GM23338 (cell line): Measurements from ENCODE around the gene SORL1. TPM values are rescaled to one million over a fixed set of nuclear protein-coding genes. Genes with fewer than 3 reads are reported as not detected.
A peak's percentile ranks its signal among the peaks of the same experiment; 100 is the strongest.

Source experiments
- ATAC-seq: fragments of 200-7000 bp; cut with Tn5 transposase; 3 replicates; pipeline ENCODE4 v1.9.1; 2020
- DNase-seq: peaks from one replicate; pipeline ENCODE4 v3.0.0-alpha.2; 2015; ENCODE audit warnings: low spot score
- H2AFZ ChIP-seq: fragments of 200-600 bp; sonication (generic); 2 replicates; pipeline ENCODE4 v1.8.0; 2016; ENCODE audit warnings: antibody characterized with exemption, mild to moderate bottlenecking, moderate library complexity
- H3F3A ChIP-seq: fragments of 200-600 bp; sonication (generic); replicated peaks from 2 replicates; pipeline ENCODE4 v1.8.0; 2017; ENCODE audit warnings: antibody characterized with exemption, mixed run types, low read depth
- H3K27ac ChIP-seq: fragments of 200-600 bp; sonication (generic); 2 replicates; pipeline ENCODE4 v1.6.1; 2016; ENCODE audit warnings: low read depth
- H3K27me3 ChIP-seq: fragments of 200-600 bp; sonication (generic); 2 replicates; pipeline ENCODE4 v1.8.0; 2016; ENCODE audit warnings: mild to moderate bottlenecking, mixed run types, moderate library complexity; ENCODE audit not compliant: insufficient read depth
- H3K36me3 ChIP-seq: fragments of 200-600 bp; sonication (generic); 2 replicates; pipeline ENCODE4 v1.8.0; 2016; ENCODE audit warnings: mild to moderate bottlenecking; ENCODE audit not compliant: insufficient read depth
- H3K4me1 ChIP-seq: fragments of 200-600 bp; sonication (generic); 2 replicates; pipeline ENCODE4 v1.8.0; 2016; ENCODE audit warnings: mild to moderate bottlenecking, moderate library complexity; ENCODE audit not compliant: insufficient read depth
- H3K4me2 ChIP-seq: fragments of 200-600 bp; sonication (generic); 2 replicates; pipeline ENCODE4 v1.7.1; 2017; ENCODE audit warnings: mixed run types
- H3K4me3 ChIP-seq: fragments of 200-600 bp; sonication (generic); 2 replicates; pipeline ENCODE4 v1.6.1; 2016; ENCODE audit warnings: mixed run types
- H3K79me2 ChIP-seq: fragments of 200-600 bp; sonication (generic); replicated peaks from 2 replicates; pipeline ENCODE4 v1.8.0; 2017; ENCODE audit warnings: mild to moderate bottlenecking; ENCODE audit not compliant: insufficient read depth
- H3K9me2 ChIP-seq: fragments of 200-600 bp; sonication (generic); 2 replicates; pipeline ENCODE4 v1.8.0; 2017; ENCODE audit not compliant: insufficient read depth
- H4K20me1 ChIP-seq: fragments of 200-600 bp; sonication (generic); replicated peaks from 2 replicates; pipeline ENCODE4 v1.8.0; 2017; ENCODE audit warnings: mild to moderate bottlenecking; ENCODE audit not compliant: insufficient read depth
- H3K27ac Mint-ChIP-seq: 2 replicates; pipeline ENCODE4 v1.8.0; 2020; ENCODE audit warnings: inconsistent platforms, mild to moderate bottlenecking, moderate library complexity, mixed read lengths
- H3K27me3 Mint-ChIP-seq: 3 replicates; pipeline ENCODE4 v1.8.0; 2022; ENCODE audit warnings: low read depth, mild to moderate bottlenecking, moderate library complexity, mixed read lengths, inconsistent platforms; ENCODE audit not compliant: insufficient read depth, poor library complexity
- H3K36me3 Mint-ChIP-seq: 3 replicates; pipeline ENCODE4 v1.8.0; 2021; ENCODE audit warnings: low read depth, mild to moderate bottlenecking, inconsistent platforms, moderate library complexity, mixed read lengths
- H3K4me1 Mint-ChIP-seq: 3 replicates; pipeline ENCODE4 v1.8.0; 2020; ENCODE audit warnings: mild to moderate bottlenecking, inconsistent platforms, mixed read lengths
- H3K4me3 Mint-ChIP-seq: 3 replicates; pipeline ENCODE4 v1.8.0; 2021; ENCODE audit warnings: moderate library complexity, mild to moderate bottlenecking, inconsistent platforms, mixed read lengths
- H3K9me3 Mint-ChIP-seq: 3 replicates; pipeline ENCODE4 v1.8.0; 2020; ENCODE audit warnings: moderate library complexity, mild to moderate bottlenecking, inconsistent platforms, mixed read lengths
- CTCF ChIP-seq, 2 experiments: fragments of 200-600 bp in 1 of 2; sonication (generic) in 1 of 2; conservative IDR thresholded peaks; 2 replicates each; pipeline versions ENCODE4 v1.5.1 to v1.6.1; 2016 to 2017; ENCODE audit warnings: antibody characterized with exemption in 2 of 2, low read depth in 2 of 2, mild to moderate bottlenecking in 2 of 2, moderate library complexity in 1 of 2
- ETS1 ChIP-seq: IDR thresholded peaks from 2 replicates; pipeline ENCODE4 v1.6.1; 2016; ENCODE audit warnings: antibody characterized with exemption
- ZNF462 ChIP-seq: fragments of 250-450 bp; sonication (Bioruptor Pico); IDR thresholded peaks from 2 replicates; pipeline ENCODE4 v1.5.0; 2020; ENCODE audit warnings: mild to moderate bottlenecking, moderate library complexity
- polyA plus RNA-seq: library from polyadenylated mRNA; unstranded; fragments of >200 nt; fragmentation: Nextera tagmentation; extraction: Ambion mirVana; gene quantifications from 2 replicates; pipeline ENCODE4 v1.2.1, GENCODE V29; 2016
- total RNA-seq: library from RNA; depleted of rRNA; stranded (reverse); fragments of >200 nt; shearing (Covaris generic); gene quantifications from 2 replicates; pipeline ENCODE4 v1.2.3, GENCODE V29; 2014

SORL1 gene
- total and polyA plus RNA-seq, 2 experiments from 2014 or later, result 23.0 to 78.8 TPM

- TF ChIP-seq ZNF462 (no peak), ETS1 (no peak)
These were observed 83.1 kb downstream of the SORL1 start (continued) for GRCh38 chr11:121535129-121535796.

GRCh38 chr11:121536126-121536525, 84.0 kb downstream of the SORL1 start:
- Histone ChIP-seq H3K79me2 (no peaks in the 10 kb centered on the region), H3K36me3 (peaks cover 13% of the 10 kb centered on the region), H3K27ac (no peak overlapping the region), H2AFZ (no peak overlapping the region), H3K4me1 (peaks cover 6% of the 10 kb centered on the region), H4K20me1 (no peaks in the 10 kb centered on the region), H3K4me3 (no peak overlapping the region), H3K27me3 (no peaks in the 10 kb centered on the region), H3F3A (0 out of 2 replicates have a peak, but pooled peaks cover 3% of the 10 kb centered on the region), H3K4me2 (no peak overlapping the region), H3K9me2 (no peaks in the 10 kb centered on the region)
- Mint-ChIP-seq H3K4me1 (peaks cover 16% of the 10 kb centered on the region; the same call in 2 of the 3 replicates), H3K27me3 (no peaks in the 10 kb centered on the region), H3K9me3 (no peaks in the 10 kb centered on the region; the same call in 2 of the 3 replicates), H3K36me3 (peaks cover 35% of the 10 kb centered on the region), H3K27ac (no peak overlapping the region; the same call in 1 of the 2 replicates), H3K4me3 (no peak overlapping the region)
- DNase-seq (peak; percentile 24), ATAC-seq (peak; percentile 78)
- TF ChIP-seq CTCF (conservative IDR thresholded peaks at IDR 0.05; ENCODE audit: low read depth in 2 of 2) (peak in 1 of 2 experiments; percentile 49; a peak in 2 of 4 replicates), ETS1 (no peak)
